IPS-NIHi7 (cell line): Measurements from ENCODE around the gene STK24.

Experiments used
- DNase-seq: peaks from one replicate; pipeline ENCODE4 v3.0.0; 2012; ENCODE audit warnings: mixed read lengths; ENCODE audit errors: extremely low spot score

STK24 gene

DNA sequence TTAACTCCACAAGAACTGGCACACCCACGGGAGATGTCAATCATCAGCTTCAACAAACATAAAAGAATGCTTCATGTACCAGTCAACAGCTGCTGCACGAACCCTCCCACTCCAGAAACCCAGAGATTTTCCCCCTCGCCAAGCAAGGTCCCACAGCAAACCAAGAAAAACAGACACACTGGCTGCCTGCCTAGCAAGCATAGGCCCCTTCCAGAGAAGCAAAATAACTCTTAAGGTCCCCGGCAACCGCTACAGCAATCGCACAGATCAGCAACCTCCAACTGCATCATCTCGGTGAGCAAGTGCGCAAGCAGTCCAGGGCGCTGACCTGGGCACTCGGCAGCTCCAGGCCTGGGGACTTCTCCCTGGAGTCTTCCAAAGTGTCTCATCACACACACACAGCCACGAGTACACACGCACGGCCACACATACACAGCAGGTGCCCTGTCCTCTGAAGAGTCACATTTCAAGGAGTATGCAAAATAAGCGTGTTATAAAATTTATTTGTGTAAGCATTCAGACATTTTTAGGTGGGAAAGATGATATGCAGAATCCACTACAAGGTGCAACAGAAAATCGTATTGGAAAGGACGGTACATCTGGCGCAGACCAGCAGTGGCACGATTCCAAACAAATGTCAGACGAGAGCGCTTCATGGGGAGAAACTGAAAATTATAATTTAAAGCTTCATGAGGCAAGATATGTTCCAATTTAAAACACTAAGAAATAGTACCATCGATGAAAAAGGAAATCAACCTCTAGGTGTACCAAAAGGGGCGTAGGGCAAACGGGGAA lies 125.0 kb downstream of the STK24 start:
- no peak for DNase-seq

- peak; percentile 40 for DNase-seq
These were observed 126.3 kb downstream of the STK24 start for GRCh38 chr13:98450539-98451111.

- DNase-seq = no peak
These were observed 126.9 kb downstream of the STK24 start for GRCh38 chr13:98450026-98450425.

DNA sequence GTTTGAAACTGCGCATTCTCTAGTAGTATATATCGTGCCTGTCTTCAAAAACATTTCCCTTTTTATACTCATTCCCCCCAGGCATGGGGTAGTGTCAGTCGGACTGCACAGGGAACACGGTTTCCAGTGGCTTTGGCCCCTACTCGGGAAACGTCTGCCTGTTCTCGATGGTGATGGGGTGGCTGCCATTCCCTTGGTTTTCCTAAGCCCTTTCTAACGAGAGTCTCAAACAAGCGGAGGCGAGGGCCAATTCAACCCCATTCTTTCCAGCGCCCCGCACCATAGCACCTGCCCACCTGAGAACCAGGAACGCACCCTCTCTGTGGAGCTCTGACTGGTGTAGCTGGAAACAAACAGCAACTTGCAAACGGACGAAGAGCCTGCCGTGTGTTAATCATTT lies 127.6 kb downstream of the STK24 start:
- no peak for DNase-seq

DNA sequence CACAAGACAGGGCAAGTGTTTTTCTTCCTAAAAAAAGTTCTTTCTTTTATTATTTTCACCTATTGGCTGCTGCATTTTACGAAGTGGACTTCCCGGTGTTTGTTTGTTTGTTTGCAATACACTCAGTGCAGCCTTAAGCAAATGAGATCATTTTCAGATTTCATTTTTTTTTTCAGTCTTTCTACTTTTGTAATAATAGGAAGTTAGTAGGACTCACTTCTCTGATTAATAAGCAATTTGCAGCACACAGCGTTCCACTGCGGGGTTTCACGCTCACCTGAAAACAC lies 128.3 kb downstream of the STK24 start:
- no peak for DNase-seq

DNA sequence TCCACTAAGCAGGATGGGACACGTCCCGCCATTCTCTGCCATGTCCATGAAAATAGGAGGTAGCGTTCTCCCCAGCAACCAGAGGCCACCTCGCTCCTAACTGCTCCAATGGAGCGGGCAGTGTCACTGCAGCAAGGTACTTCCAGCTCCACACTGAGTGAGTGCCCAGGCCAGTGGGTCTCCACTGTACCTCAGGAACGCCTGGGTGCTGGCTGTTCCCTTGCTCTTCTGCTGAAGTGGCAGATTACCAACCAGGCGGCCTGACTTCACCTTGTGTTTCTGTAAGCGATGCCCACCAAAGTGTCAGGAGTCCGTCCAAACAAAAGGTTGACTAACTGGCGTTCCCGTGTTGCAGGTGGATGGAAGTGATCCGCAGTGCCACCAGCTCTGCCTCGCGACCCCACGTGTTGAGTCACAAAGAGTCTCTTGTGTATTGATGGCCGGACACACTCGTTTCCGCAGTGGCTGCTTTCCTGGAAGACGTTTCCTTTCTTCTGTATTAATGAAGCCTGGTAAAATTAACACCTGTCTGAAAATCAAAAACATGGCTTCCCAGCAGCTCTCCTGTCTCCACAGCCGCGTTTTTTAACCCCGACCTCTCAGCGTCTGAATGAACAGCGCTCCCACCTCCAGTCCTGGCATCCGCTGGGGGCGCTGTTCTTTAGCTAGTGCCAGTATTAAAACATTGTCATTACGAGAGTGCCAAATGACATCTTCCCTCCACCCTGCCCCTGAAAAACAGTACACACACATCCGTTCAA lies 128.8 kb downstream of the STK24 start:
- peak; percentile 69 for DNase-seq

DNA sequence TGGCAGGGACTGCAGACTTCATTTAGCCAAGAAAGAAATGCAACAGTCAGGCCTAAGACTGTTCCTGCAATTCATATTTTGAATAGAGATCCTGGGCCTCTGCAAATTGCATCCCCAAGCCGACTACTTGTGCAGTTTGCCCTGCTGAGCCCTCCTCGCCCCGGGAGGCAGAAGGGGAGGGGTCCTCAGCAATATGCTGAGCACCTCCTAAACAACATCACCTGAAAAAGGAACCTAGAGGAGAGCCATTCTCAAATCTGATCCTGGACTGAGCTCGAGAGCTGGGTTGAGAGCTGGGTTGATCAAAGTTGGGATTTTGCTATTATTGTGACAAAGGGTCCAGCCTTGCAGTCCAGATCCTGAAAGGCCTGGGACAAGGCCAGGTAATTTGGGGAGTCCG lies 129.8 kb downstream of the STK24 start:
- DNase-seq = no peak

- no peak for DNase-seq
These were observed 130.7 kb downstream of the STK24 start for GRCh38 chr13:98446234-98446621.

DNA sequence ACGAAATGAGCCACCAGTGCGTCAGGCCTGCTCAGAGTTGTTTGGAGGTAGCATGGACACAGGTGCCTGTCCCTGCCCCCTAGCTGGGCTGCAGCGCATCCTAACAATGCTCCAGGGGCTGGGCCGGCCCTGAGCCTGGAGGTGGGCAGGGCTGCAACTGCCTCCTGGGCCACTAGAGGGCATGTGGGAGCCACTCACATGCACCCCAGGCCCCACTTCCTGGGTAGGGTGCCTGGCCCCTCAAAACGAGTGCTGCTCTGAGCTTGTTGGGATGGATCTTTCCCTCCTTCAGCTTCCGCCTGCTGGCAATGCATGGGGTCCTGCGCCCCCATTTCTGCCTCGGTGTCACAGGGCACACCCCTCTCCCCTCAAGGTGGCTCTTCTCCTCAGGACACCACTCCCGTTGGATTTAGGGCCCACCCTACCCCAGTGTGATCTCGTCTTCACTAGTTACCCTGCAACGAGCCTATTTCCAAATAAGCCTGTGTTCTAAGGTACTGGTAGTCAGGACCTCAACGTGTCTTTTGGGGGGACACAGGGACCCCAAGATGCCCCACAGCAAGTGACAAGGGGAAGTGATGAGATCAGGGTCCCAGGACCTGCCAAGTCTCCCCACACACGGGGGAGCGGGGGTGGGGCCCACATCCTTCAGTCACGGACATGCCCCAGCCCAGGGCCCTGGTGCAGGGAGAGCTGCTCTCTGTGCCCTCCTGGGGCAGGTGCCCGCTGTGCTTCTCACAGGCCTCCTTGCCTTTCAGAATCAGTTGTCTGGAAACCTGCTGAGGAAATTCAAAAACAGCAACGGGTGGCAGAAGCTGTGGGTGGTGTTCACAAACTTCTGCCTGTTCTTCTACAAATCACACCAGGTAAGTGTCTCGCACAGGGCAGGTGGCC lies 131.3 kb downstream of the STK24 start:
- peak; percentile 91 for DNase-seq

DNA sequence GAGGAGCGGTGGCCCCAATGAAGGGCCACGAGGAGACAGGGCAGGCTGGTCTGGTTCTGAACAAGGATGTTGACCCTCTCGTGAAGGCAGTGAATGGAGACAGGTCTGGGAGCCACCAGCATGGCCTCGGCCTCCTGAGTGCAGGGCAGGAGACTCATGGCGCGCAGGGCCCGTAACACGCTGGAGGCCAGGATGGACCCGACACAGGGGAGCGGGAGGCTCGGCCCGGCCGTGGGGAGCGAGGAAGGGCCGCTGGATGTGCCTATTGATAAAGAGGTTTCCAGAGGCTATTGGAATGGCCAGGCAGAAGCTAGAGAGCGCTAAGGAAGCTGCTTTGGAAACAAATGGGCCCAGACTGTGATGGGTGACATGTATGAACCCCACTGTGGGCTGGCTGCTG lies 132.5 kb downstream of the STK24 start:
- no peak for DNase-seq

DNA sequence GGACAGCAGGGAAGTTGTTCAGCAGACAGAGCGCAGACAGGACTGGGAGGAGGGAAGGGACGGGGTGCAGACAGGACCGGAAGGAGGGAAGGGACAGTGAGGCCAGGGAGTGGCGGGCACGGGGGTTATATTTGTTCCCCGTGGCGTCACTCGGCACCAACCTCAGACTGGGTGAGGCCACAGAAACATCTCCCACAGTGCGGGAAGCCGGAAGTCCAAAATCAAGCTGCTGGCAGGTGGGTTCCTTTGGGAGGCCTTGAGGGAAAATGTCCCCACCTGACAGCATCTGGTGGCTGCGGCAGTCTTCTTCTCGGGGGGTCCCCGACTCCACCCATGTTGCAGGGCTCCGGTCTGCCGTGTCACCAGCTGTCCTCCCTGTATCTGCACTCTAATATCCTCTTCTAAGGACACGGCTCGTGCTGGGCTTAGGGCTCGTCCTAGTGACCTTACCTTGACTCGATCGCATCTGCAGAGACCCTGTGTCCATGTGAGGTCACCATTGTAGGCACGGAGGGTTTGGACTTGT lies 133.0 kb downstream of the STK24 start:
- DNase-seq = no peak

GRCh38 chr13:98443329-98443728 lies 133.6 kb downstream of the STK24 start:
- no peak for DNase-seq

DNA sequence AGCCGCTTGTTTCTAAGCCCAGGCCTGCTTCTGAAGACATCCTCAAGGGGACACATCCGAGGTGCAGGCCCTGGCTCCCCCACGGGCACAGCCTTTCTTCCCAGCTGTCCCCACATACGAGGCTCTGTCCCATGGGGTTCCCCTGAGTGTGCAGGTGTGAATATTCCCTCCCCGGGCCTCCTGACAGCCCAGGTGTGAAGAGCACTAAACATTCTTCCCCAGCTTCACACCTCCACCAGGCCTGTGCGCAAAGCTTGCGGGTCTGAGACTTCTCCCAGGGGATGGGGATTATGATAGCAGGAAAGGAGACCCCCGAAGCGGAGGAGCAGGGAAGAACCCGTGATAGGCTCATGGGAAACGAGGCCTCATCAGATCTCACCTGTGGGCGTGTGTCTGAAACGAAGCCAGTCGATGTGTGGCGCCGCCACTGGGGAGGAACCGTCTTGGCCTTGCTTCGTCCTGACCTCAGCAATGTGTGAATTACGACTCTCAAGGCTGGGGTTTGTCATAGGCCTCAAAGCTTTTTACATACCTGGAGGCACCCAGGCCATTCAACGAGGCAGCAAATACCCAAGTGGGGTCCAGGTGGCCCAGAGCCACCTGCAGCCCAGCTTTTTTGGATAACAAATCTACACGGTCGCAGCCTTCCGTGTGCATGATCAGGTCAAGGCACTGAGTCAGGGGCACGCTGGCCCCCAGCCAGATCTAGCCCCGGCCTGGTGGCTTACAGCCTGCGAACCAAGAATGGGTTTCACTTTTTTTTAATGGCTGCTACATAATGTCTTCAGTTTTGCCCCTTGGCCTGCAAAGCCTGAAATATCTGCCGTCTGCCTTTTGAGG lies 134.3 kb downstream of the STK24 start:
- no peak for DNase-seq

DNA sequence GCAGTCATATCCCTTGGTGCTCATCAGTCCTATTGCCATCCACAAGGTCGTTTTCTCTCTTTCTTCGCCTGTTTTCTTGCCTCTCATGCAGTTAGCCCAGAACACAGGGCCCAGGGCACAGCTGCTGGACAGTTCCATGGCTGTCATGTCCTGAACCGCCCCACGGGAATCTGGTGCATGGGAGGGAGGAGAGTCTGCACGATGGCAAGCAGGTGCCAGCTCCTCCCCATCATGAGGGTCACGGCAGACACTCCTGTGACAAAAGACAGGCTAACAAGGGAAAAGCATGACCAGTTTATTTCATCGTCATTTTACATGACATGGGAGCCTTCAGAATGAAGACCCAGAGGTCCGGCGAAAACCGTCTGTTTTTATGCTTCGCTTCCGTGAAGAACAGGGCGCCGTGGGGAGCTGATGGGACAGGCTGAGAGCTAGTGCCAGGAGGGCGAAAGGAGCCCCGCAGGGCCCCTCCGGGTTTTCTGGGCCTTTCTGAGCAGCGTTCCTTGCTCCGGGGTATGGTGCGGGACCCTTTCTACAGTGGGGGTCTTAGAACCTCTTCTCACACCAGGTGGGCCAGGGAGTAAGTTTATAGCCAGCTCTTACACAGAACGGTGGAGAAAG lies 135.7 kb downstream of the STK24 start:
- no peak for DNase-seq

DNA sequence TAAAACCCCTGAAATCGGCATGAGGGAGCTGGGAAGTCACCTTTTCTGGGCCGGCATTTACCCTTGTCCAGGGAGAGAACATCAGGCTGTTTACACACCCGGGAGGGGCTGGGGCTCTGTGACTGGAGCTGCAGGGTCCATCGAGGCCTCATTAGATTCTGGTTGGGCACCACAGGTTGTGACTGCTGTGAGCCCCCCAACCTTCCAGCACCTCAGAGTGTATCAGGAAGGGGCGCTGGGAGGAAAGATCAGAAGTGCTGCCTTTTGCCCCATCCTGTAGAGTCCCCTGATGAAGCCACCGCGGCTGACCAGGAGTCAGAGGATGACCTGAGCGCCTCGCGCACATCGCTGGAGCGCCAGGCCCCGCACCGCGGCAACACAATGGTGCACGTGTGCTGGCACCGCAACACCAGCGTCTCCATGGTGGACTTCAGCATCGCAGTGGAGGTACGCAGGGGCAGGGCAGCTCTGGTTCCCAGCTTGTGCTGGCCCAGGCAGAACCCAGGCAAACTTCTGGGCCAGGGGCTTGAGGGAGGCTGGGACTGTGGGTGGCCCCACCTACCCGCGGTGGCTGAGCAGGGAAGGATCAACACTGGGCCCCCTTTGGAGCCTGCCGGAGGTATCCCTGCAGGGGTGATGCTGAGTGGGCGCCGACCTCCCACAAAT lies 136.4 kb downstream of the STK24 start:
- no peak for DNase-seq

DNA sequence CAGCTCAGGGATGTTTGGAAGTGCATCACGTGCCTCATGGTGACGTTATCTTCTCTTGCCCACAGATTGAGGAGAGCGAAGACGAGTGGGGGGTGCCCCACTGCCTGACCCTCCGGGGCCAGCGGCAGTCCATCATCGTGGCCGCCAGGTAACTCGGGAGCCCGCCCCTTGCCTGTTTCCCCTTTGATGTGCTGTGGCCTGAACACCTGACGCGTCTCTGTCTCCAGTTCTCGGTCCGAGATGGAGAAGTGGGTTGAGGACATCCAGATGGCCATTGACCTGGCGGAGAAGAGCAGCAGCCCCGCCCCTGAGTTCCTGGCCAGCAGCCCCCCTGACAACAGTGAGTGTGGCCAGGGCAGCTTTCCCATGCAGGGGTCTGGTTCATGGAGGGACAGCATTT lies 137.0 kb downstream of the STK24 start:
- no peak for DNase-seq

DNA sequence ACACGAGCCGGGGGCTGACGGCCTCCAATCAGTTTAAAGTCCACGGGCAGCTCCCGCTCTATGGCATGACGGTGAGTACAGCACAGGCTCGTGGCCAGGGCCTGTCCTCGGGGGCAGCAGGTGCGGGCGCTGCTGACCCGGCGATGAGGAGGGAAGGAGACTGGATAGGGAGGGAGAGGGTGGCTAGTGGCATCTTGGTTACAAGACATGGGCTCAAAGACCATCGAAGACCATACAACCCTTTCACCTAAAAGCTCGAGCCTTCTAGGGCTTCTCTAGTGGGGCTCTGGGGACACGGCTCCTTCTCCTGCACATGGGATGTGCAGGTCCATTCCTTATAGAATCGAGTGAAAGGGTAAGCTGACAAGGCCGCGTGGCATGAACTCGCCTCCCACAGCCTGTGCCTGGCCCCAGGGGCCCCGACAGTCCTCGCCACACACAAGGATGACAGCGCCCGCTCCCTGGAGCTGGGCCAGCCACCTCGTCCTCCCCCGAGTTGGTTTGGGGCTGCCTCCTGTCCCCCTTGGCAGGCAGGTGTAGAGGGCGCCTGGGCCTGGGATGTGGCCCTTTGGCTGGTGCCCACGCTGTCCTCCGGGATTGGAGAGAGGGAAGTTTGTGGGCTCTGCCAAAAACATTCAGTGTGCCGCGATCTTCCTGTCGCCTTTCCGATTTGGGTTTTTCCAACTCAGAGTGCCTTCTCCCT lies 137.6 kb downstream of the STK24 start:
- DNase-seq = no peak

GRCh38 chr13:98438246-98439125 lies 138.4 kb downstream of the STK24 start:
- DNase-seq = no peak
